GM12878 (cell line): ENCODE measurements around the gene CCDC170. TPM values are rescaled to one million over a fixed set of nuclear protein-coding genes. Genes with fewer than 3 reads are reported as not detected.

Experiments
- ATAC-seq: fragments of 200-7000 bp; cut with Tn5 transposase; 3 replicates; pipeline ENCODE4 v1.9.1; 2020; ENCODE audit warnings: mild to moderate bottlenecking, moderate library complexity
- BruUV-seq: library from RNA; stranded (reverse); fragments of 400-500 nt; replicated peaks from 2 replicates; lab custom pipeline; 2021; lab: Mats Ljungman, UMichigan
- CTCF ChIA-PET: fragments of 300-600 bp; sonication (Branson Sonifier 250); formaldehyde crosslinking; extraction: SDS; loops from one replicate; lab custom pipeline; 2021; ENCODE audit warnings: inconsistent platforms; lab: Yijun Ruan, JAX
- POLR2A ChIA-PET: fragments of 350-600 bp; formaldehyde crosslinking; extraction: SDS; loops from one replicate; lab custom pipeline; 2021; ENCODE audit warnings: inconsistent platforms; lab: Charles Lee
- RAD21 ChIA-PET: fragments of 300-600 bp; sonication (Branson Sonifier 250); formaldehyde crosslinking; loops from one replicate; lab custom pipeline; 2023; ENCODE audit warnings: antibody characterized with exemption; ENCODE audit not compliant: unreplicated experiment; lab: Charles Lee
- SMC1A ChIA-PET: fragments of 300-600 bp; sonication (Branson Sonifier 250); formaldehyde crosslinking; loops from one replicate; lab custom pipeline; 2023; ENCODE audit not compliant: unreplicated experiment, uncharacterized antibody; lab: Charles Lee
- DNase-seq: peaks from one replicate; pipeline ENCODE4 v3.0.0-alpha.2; 2011; ENCODE audit warnings: low read depth, low spot score
- FAIRE-seq: peaks from 3 replicates; lab custom pipeline; 2011; peaks lifted over from hg19 to GRCh38; lab: Jason Lieb, UNC
- H2AFZ ChIP-seq: 2 replicates; pipeline ENCODE4 v1.6.0; 2011; ENCODE audit warnings: low read depth, low read length, control low read depth; ENCODE audit not compliant: control insufficient read depth
- H3K27ac ChIP-seq: 2 replicates; pipeline ENCODE4 v1.5.1; 2011; ENCODE audit warnings: control low read depth; ENCODE audit not compliant: control insufficient read depth, insufficient read depth
- H3K27me3 ChIP-seq, 2 experiments: replicated peaks in 1 of 2; 2 replicates each; pipeline versions ENCODE4 v1.6.0 to v1.6.1; 2011; ENCODE audit warnings: low read length in 1 of 2; ENCODE audit not compliant: control insufficient read depth in 2 of 2, insufficient read depth in 2 of 2
- H3K36me3 ChIP-seq, 2 experiments: 2 replicates each; pipeline ENCODE4 v1.5.1; 2011; ENCODE audit warnings: low read length in 1 of 2; ENCODE audit not compliant: control insufficient read depth in 2 of 2, insufficient read depth in 2 of 2
- H3K4me1 ChIP-seq: 2 replicates; pipeline ENCODE4 v1.6.1; 2011; ENCODE audit warnings: mild to moderate bottlenecking, low read length, moderate library complexity, mixed read lengths; ENCODE audit not compliant: control insufficient read depth, insufficient read depth
- H3K4me2 ChIP-seq: 2 replicates; pipeline ENCODE4 v1.6.0; 2011; ENCODE audit warnings: control low read depth; ENCODE audit not compliant: control insufficient read depth, insufficient read depth
- H3K4me3 ChIP-seq: fragments of 200-600 bp; sonication (generic); 2 replicates; pipeline ENCODE4 v1.5.1; 2016
- H3K79me2 ChIP-seq: 2 replicates; pipeline ENCODE4 v1.6.0; 2011; ENCODE audit warnings: low read length; ENCODE audit not compliant: control insufficient read depth, insufficient read depth
- H3K9ac ChIP-seq: 2 replicates; pipeline ENCODE4 v1.8.0; 2011; ENCODE audit warnings: low read length, control low read depth, mixed read lengths; ENCODE audit not compliant: control insufficient read depth, insufficient read depth
- H3K9me3 ChIP-seq: replicated peaks from 3 replicates; pipeline ENCODE4 v1.5.1; 2011; ENCODE audit warnings: mild to moderate bottlenecking, low read length; ENCODE audit not compliant: control insufficient read depth, insufficient read depth
- H4K20me1 ChIP-seq: 2 replicates; pipeline ENCODE4 v1.6.0; 2011; ENCODE audit not compliant: control insufficient read depth, insufficient read depth
- BMI1 ChIP-seq: fragments of 450-650 bp; IDR thresholded peaks from 2 replicates; pipeline ENCODE4 v1.6.1; 2016; ENCODE audit warnings: mild to moderate bottlenecking, moderate library complexity, borderline replicate concordance
- CEBPB ChIP-seq, 2 experiments: fragments of 150-350 bp in 1 of 2; IDR thresholded peaks; 2 replicates each; pipeline ENCODE4 v1.6.1; 2012 to 2014; ENCODE audit warnings: low read depth in 2 of 2, low read length in 2 of 2, borderline replicate concordance in 1 of 2, inconsistent platforms in 1 of 2
- HDGF ChIP-seq: fragments of 450-650 bp; IDR thresholded peaks from 2 replicates; pipeline ENCODE4 v1.6.1; 2016; ENCODE audit warnings: antibody characterized with exemption
- MTA2 ChIP-seq: fragments of 450-650 bp; IDR thresholded peaks from 2 replicates; pipeline ENCODE4 v1.6.1; 2016; ENCODE audit warnings: low read depth, mild to moderate bottlenecking, moderate library complexity
- RAD21 ChIP-seq: IDR thresholded peaks from 2 replicates; pipeline ENCODE4 v1.6.1; 2011; ENCODE audit warnings: mild to moderate bottlenecking, low read depth, low read length, moderate library complexity; ENCODE audit not compliant: insufficient read depth
- RB1 ChIP-seq: fragments of 450-650 bp; formaldehyde crosslinking; IDR thresholded peaks from 2 replicates; pipeline ENCODE4 v1.6.1; 2017; ENCODE audit warnings: mild to moderate bottlenecking, borderline replicate concordance
- RCOR1 ChIP-seq: conservative IDR thresholded peaks from 2 replicates; pipeline ENCODE4 v1.6.1; 2012; ENCODE audit warnings: low read depth, low read length, improper control_type of control experiment
- RFX5 ChIP-seq: IDR thresholded peaks from 2 replicates; pipeline ENCODE4 v1.6.1; 2011; ENCODE audit warnings: low read depth, low read length, improper control_type of control experiment
- SIN3A ChIP-seq: IDR thresholded peaks from 2 replicates; pipeline ENCODE4 v1.6.1; 2012; ENCODE audit warnings: low read depth, low read length, improper control_type of control experiment
- SMAD1 ChIP-seq: fragments of 450-650 bp; IDR thresholded peaks from 2 replicates; pipeline ENCODE4 v1.6.1; 2018; ENCODE audit warnings: mild to moderate bottlenecking, low read depth; ENCODE audit not compliant: partially characterized antibody
- SUPT20H ChIP-seq: IDR thresholded peaks from 2 replicates; pipeline ENCODE4 v1.6.1; 2011; ENCODE audit warnings: low read depth, mild to moderate bottlenecking, low read length, moderate library complexity, borderline replicate concordance; ENCODE audit not compliant: control insufficient read depth
- TBL1XR1 ChIP-seq: IDR thresholded peaks from 2 replicates; pipeline ENCODE4 v1.6.1; 2012; ENCODE audit warnings: low read depth, low read length, improper control_type of control experiment
- WRNIP1 ChIP-seq: IDR thresholded peaks from 2 replicates; pipeline ENCODE4 v1.6.1; 2011; ENCODE audit warnings: low read depth, low read length, improper control_type of control experiment, borderline replicate concordance
- YY1 ChIP-seq: IDR thresholded peaks from 2 replicates; pipeline ENCODE4 v1.6.1; 2011; ENCODE audit warnings: low read depth, mild to moderate bottlenecking, low read length
- ZNF24 ChIP-seq: fragments of 450-650 bp; IDR thresholded peaks from 2 replicates; pipeline ENCODE4 v1.6.1; 2017; ENCODE audit warnings: antibody characterized with exemption, mild to moderate bottlenecking
- ZZZ3 ChIP-seq: IDR thresholded peaks from 2 replicates; pipeline ENCODE4 v1.6.1; 2011; ENCODE audit warnings: low read depth; ENCODE audit not compliant: control insufficient read depth, insufficient read length
- WGBS: methylation state at CpG from one replicate; pipeline ENCODE4 v1.1.6; 2016; ENCODE audit warnings: low lambda C conversion rate; ENCODE audit not compliant: insufficient replicate concordance, insufficient coverage; ENCODE audit errors: missing lambda C conversion rate; 5-methylcytosine and 5-hydroxymethylcytosine counted together
- in situ Hi-C: fragments of 300-500 bp; cut with MboI; formaldehyde crosslinking; loops from 9 replicates; pipeline ENCODE4 v1.14.3; 2018; ENCODE audit warnings: mixed read lengths
- intact Hi-C: fragments of 100-400 bp; cut with micrococcal nuclease; formaldehyde crosslinking; loops from one replicate; pipeline ENCODE4 v1.14.2; 2022; ENCODE audit not compliant: unreplicated experiment
- polyA plus RNA-seq, 11 experiments: library from polyadenylated mRNA; depleted of rRNA in 4 of 11; unstranded in 6 of 11; stranded (reverse) in 5 of 11; fragments of >200 nt; fragmentation: Nextera tagmentation in 4 of 11; fragmentation: Illumina TruSeq in 1 of 11; extraction: Ambion mirVana in 4 of 11; extraction: Trizol in 1 of 11; gene quantifications; 1 replicate in 1 of 11; 2 replicates in 10 of 11; pipeline versions ENCODE4 v1.2.1 to v1.2.3, GENCODE V29; 2011 to 2016; ENCODE audit warnings: inconsistent platforms in 2 of 11, missing spikeins in 2 of 11, low read depth in 1 of 11
- total RNA-seq, 4 experiments: library from RNA; depleted of rRNA in 3 of 4; stranded (reverse); fragments of >200 nt in 3 of 4; fragmentation: Illumina TruSeq in 1 of 4; extraction: Trizol in 1 of 4; gene quantifications; 2 replicates each; pipeline versions ENCODE4 v1.2.1 to v1.2.3, GENCODE V29; 2013 to 2021
- TF ChIP-seq, protein P1 (sequence below): fragments of 450-650 bp; IDR thresholded peaks from 2 replicates; pipeline ENCODE4 v1.6.1; 2017; ENCODE audit warnings: mild to moderate bottlenecking
- TF ChIP-seq, protein P2 (sequence below): IDR thresholded peaks from 2 replicates; pipeline ENCODE4 v1.6.1; 2011; ENCODE audit warnings: low read depth, mild to moderate bottlenecking, low read length, moderate library complexity, borderline replicate concordance; ENCODE audit errors: extremely low read depth
- TF ChIP-seq, protein P3 (sequence below): IDR thresholded peaks from 2 replicates; pipeline ENCODE4 v1.6.1; 2011; ENCODE audit warnings: low read depth, low read length, improper control_type of control experiment, borderline replicate concordance

CCDC170 gene
- total and polyA plus RNA-seq, 10 of the 15 experiments (the other 5 are each of a cell fraction or from before 2014, with no cell fraction given) = not detected

DNA sequence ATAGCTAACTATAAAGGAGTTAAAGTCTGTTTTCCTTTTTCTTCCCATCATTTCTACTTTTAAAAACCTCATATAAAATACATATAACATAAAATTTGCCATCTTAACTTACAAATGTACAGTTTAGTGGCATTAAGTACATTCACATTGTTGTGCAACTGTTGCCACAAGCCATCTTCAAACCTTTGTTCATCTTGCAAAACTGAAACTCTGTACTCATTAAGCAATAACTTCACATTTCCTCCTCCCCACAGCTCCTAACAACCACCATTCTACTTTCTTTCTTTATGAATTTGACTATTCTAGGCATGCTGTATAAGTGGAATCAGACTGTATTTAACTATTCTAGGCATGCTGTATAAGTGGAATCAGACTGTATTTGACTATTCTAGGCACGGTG, 4.5 kb downstream of the CCDC170 start:
- H3K79me2 ChIP-seq = no peaks in the 10 kb centered on the region
- no peak overlapping the region for H3K27ac ChIP-seq
- no peak overlapping the region for H3K9ac ChIP-seq
- peaks cover 3 to 6% of the 10 kb centered on the region in 2 experiments; a peak in 3 of 4 replicates for H3K27me3 ChIP-seq
- H4K20me1 ChIP-seq = no peaks in the 10 kb centered on the region
- no TSS peak for BruUV-seq
- no peak overlapping the region for H3K4me2 ChIP-seq
- ATAC-seq (peak; percentile 75), DNase-seq (no peak), FAIRE-seq (peak; percentile 66)
- in situ Hi-C loops = no loop called here
- 76% methylated on average over 1 of the region's 1 CpG for WGBS
- no peak overlapping the region for H3K4me3 ChIP-seq
- intact Hi-C loops = no loop called here
- H3K4me1 ChIP-seq = peaks cover 2% of the 10 kb centered on the region
- CTCF ChIA-PET = no interaction called here
- no peaks in the 10 kb centered on the region for H3K36me3 ChIP-seq
- H3K9me3 ChIP-seq = no peaks in the 10 kb centered on the region
- SMC1A ChIA-PET = interaction anchor here (0.6 to 1.0 kb wide), 2 partner anchors 16 to 1620 kb away, joined by 3 read pairs; no protein-coding TSS in a partner anchor
- RAD21 ChIA-PET = no interaction called here
- POLR2A ChIA-PET = no interaction called here
- no peak overlapping the region for H2AFZ ChIP-seq
- TF ChIP-seq ZZZ3 (no peak), HDGF (no peak), ZNF24 (0 out of 2 replicates have a peak, but pooled peaks have one; percentile 54), TBL1XR1 (no peak), BMI1 (no peak), RB1 (no peak), YY1 (no peak), CEBPB (IDR thresholded peaks at IDR 0.05; ENCODE audit: borderline replicate concordance in 1 of 2, low read depth in 2 of 2, low read length in 2 of 2) (0 out of 4 replicates have a peak, but pooled peaks of 1 of the 2 experiments have one; percentile 22), SMAD1 (no peak), RFX5 (no peak), RCOR1 (no peak), MTA2 (peak; percentile 18; the same call in 1 of the 2 replicates), RAD21 (no peak), SUPT20H (no peak), WRNIP1 (no peak), SIN3A (no peak)
- TF ChIP-seq, protein P1, sequence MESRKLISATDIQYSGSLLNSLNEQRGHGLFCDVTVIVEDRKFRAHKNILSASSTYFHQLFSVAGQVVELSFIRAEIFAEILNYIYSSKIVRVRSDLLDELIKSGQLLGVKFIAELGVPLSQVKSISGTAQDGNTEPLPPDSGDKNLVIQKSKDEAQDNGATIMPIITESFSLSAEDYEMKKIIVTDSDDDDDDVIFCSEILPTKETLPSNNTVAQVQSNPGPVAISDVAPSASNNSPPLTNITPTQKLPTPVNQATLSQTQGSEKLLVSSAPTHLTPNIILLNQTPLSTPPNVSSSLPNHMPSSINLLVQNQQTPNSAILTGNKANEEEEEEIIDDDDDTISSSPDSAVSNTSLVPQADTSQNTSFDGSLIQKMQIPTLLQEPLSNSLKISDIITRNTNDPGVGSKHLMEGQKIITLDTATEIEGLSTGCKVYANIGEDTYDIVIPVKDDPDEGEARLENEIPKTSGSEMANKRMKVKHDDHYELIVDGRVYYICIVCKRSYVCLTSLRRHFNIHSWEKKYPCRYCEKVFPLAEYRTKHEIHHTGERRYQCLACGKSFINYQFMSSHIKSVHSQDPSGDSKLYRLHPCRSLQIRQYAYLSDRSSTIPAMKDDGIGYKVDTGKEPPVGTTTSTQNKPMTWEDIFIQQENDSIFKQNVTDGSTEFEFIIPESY = no peak
- TF ChIP-seq, protein P2, sequence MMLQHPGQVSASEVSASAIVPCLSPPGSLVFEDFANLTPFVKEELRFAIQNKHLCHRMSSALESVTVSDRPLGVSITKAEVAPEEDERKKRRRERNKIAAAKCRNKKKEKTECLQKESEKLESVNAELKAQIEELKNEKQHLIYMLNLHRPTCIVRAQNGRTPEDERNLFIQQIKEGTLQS = no peak
- TF ChIP-seq, protein P3, sequence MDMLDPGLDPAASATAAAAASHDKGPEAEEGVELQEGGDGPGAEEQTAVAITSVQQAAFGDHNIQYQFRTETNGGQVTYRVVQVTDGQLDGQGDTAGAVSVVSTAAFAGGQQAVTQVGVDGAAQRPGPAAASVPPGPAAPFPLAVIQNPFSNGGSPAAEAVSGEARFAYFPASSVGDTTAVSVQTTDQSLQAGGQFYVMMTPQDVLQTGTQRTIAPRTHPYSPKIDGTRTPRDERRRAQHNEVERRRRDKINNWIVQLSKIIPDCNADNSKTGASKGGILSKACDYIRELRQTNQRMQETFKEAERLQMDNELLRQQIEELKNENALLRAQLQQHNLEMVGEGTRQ = no peak
